GM19324 (cell line): Measurements from ENCODE around the gene ACYP2.
A peak's percentile ranks its signal among the peaks of the same experiment; 100 is the strongest.
"Not testable (repeated sequence)": the region's sequence is repeated elsewhere in the genome, so short reads cannot be mapped to it uniquely, and the experiment has no call there.

Experiments
- ATAC-seq: cut with Tn5 transposase; IDR thresholded peaks from one replicate; pipeline ENCODE4 v1.9.1; 2021; ENCODE audit warnings: mild to moderate bottlenecking, moderate library complexity; ENCODE audit not compliant: unreplicated experiment, low FRiP score

Gene ACYP2

GRCh38 chr2:54115284-54116137 lies at the start of gene ACYP2:
Gene ACYP2, plus strand, starts transcription at chr2:54115615.
- peak; percentile 93 for ATAC-seq

GRCh38 chr2:54065891-54066290 lies 49.5 kb upstream of the ACYP2 start:
- ATAC-seq = no peak

GRCh38 chr2:54067851-54068375 lies 47.5 kb upstream of the ACYP2 start:
- no peak for ATAC-seq

GRCh38 chr2:54072483-54072882 lies 42.9 kb upstream of the ACYP2 start:
- not testable (repeated sequence) for ATAC-seq

GRCh38 chr2:54073796-54074195 lies 41.6 kb upstream of the ACYP2 start:
- no peak for ATAC-seq

- ATAC-seq = no peak
Observed at GRCh38 chr2:54074606-54075341, 40.6 kb upstream of the ACYP2 start.

- no peak for ATAC-seq
Observed at GRCh38 chr2:54076586-54076985, 38.8 kb upstream of the ACYP2 start.

GRCh38 chr2:54077088-54077900 lies 38.1 kb upstream of the ACYP2 start:
- no peak for ATAC-seq

- ATAC-seq = no peak
Observed at GRCh38 chr2:54079331-54079730, 36.1 kb upstream of the ACYP2 start.

GRCh38 chr2:54081574-54081973 lies 33.8 kb upstream of the ACYP2 start:
- ATAC-seq = peak; percentile 93

- no peak for ATAC-seq
Observed at GRCh38 chr2:54083021-54083420, 32.4 kb upstream of the ACYP2 start.

GRCh38 chr2:54083445-54083844 lies 32.0 kb upstream of the ACYP2 start:
- ATAC-seq = no peak

- ATAC-seq = no peak
Observed at GRCh38 chr2:54084600-54084999, 30.8 kb upstream of the ACYP2 start.

- ATAC-seq = no peak
Observed at GRCh38 chr2:54085069-54085468, 30.3 kb upstream of the ACYP2 start.

GRCh38 chr2:54086157-54086556 lies 29.3 kb upstream of the ACYP2 start:
- ATAC-seq = no peak

- no peak for ATAC-seq
Observed at GRCh38 chr2:54088191-54088634, 27.2 kb upstream of the ACYP2 start.

GRCh38 chr2:54088719-54089118 lies 26.7 kb upstream of the ACYP2 start:
- no peak for ATAC-seq

GRCh38 chr2:54090521-54091117 lies 24.8 kb upstream of the ACYP2 start:
- ATAC-seq = no peak

GRCh38 chr2:54092940-54093339 lies 22.5 kb upstream of the ACYP2 start:
- ATAC-seq = peak; percentile 84

- not testable (repeated sequence) for ATAC-seq
Observed at GRCh38 chr2:54095406-54095805, 20.0 kb upstream of the ACYP2 start.
